IMR-90 (cell line): Measurements from ENCODE around the gene MEN1. TPM values are rescaled to one million over a fixed set of nuclear protein-coding genes. Genes with fewer than 3 reads are reported as not detected.

Experiments
- ATAC-seq: fragments of 200-7000 bp; cut with Tn5 transposase; 2 replicates; pipeline ENCODE4 v1.9.1; 2020; ENCODE audit warnings: low read depth, mild to moderate bottlenecking, moderate library complexity
- BruUV-seq: library from RNA; stranded (reverse); fragments of 400-500 nt; replicated peaks from 2 replicates; lab custom pipeline; 2021; lab: Mats Ljungman, UMichigan
- CTCF ChIA-PET: fragments of 300-600 bp; formaldehyde crosslinking; extraction: SDS; loops from one replicate; lab custom pipeline; 2021; ENCODE audit warnings: antibody characterized with exemption; lab: Yijun Ruan, JAX
- POLR2A ChIA-PET: fragments of 300-600 bp; sonication (Branson Sonifier 250); formaldehyde crosslinking; loops from one replicate; lab custom pipeline; 2022; ENCODE audit warnings: antibody characterized with exemption; ENCODE audit not compliant: unreplicated experiment; lab: Charles Lee
- DNase-seq: peaks from one replicate; pipeline ENCODE4 v3.0.0; 2013
- H2AFZ ChIP-seq: replicated peaks from 2 replicates; pipeline ENCODE3; 2013; ENCODE audit warnings: low read length, mild to moderate bottlenecking; ENCODE audit not compliant: poor library complexity
- H2AK5ac ChIP-seq: 2 replicates; pipeline ENCODE4 v1.6.1; 2013; ENCODE audit warnings: low read depth, low read length, inconsistent platforms
- H2AK9ac ChIP-seq: replicated peaks from 2 replicates; pipeline ENCODE3; 2013; ENCODE audit warnings: mild to moderate bottlenecking, low read depth, low read length, moderate library complexity; ENCODE audit not compliant: poor library complexity
- H2BK120ac ChIP-seq: 2 replicates; pipeline ENCODE4 v1.6.1; 2013; ENCODE audit warnings: low read depth, low read length, inconsistent platforms
- H2BK15ac ChIP-seq: 3 replicates; pipeline ENCODE4 v1.6.1; 2013; ENCODE audit warnings: low read depth, low read length, inconsistent platforms
- H2BK20ac ChIP-seq: 2 replicates; pipeline ENCODE4 v1.6.1; 2013; ENCODE audit warnings: low read depth, mild to moderate bottlenecking, inconsistent platforms, low read length, moderate library complexity
- H2BK5ac ChIP-seq: 2 replicates; pipeline ENCODE4 v1.6.1; 2013; ENCODE audit warnings: mild to moderate bottlenecking, low read depth, low read length, inconsistent platforms; ENCODE audit not compliant: poor library complexity, severe bottlenecking
- H3K14ac ChIP-seq: replicated peaks from 2 replicates; pipeline ENCODE4 v1.6.1; 2013; ENCODE audit warnings: low read depth, low read length, inconsistent platforms
- H3K18ac ChIP-seq: 2 replicates; pipeline ENCODE4 v1.6.1; 2013; ENCODE audit warnings: low read depth, low read length, control low read depth
- H3K23ac ChIP-seq: 2 replicates; pipeline ENCODE4 v1.6.1; 2013; ENCODE audit warnings: low read depth, low read length, inconsistent platforms
- H3K27ac ChIP-seq: 2 replicates; pipeline ENCODE4 v1.5.1; 2013; ENCODE audit warnings: mild to moderate bottlenecking, control low read depth, low read length; ENCODE audit not compliant: insufficient read depth
- H3K27me3 ChIP-seq: 2 replicates; pipeline ENCODE4 v1.6.1; 2013; ENCODE audit warnings: low read length; ENCODE audit not compliant: control insufficient read depth, insufficient read depth
- H3K36me3 ChIP-seq: 2 replicates; pipeline ENCODE4 v1.6.1; 2013; ENCODE audit warnings: low read length, mixed read lengths; ENCODE audit not compliant: control insufficient read depth, insufficient read depth
- H3K4ac ChIP-seq: 2 replicates; pipeline ENCODE4 v1.6.1; 2013; ENCODE audit warnings: low read depth, low read length, inconsistent platforms
- H3K4me1 ChIP-seq: 2 replicates; pipeline ENCODE4 v1.6.1; 2013; ENCODE audit warnings: low read length, mixed read lengths; ENCODE audit not compliant: control insufficient read depth, insufficient read depth
- H3K4me2 ChIP-seq: 2 replicates; pipeline ENCODE4 v1.6.1; 2013; ENCODE audit warnings: low read depth, mild to moderate bottlenecking, control low read depth, low read length, moderate library complexity
- H3K4me3 ChIP-seq: 2 replicates; pipeline ENCODE4 v1.5.1; 2013; ENCODE audit warnings: low read depth, mild to moderate bottlenecking, control low read depth, low read length, moderate library complexity; ENCODE audit not compliant: insufficient read depth
- H3K56ac ChIP-seq: 2 replicates; pipeline ENCODE4 v1.6.1; 2013; ENCODE audit warnings: low read length, inconsistent platforms; ENCODE audit not compliant: insufficient read depth; ENCODE audit errors: extremely low read depth
- H3K79me1 ChIP-seq, 2 experiments: 2 replicates each; pipeline ENCODE4 v1.6.1; 2013; ENCODE audit warnings: low read length in 2 of 2, inconsistent platforms in 1 of 2, low read depth in 1 of 2
- H3K9ac ChIP-seq: 2 replicates; pipeline ENCODE4 v1.6.1; 2013; ENCODE audit warnings: low read depth, low read length, control low read depth
- H3K9me1 ChIP-seq: 2 replicates; pipeline ENCODE4 v1.6.1; 2013; ENCODE audit warnings: low read length, inconsistent platforms; ENCODE audit not compliant: insufficient read depth
- H3K9me3 ChIP-seq: 2 replicates; pipeline ENCODE4 v1.6.1; 2013; ENCODE audit warnings: low read length; ENCODE audit not compliant: control insufficient read depth, insufficient read depth
- H4K20me1 ChIP-seq: 2 replicates; pipeline ENCODE4 v1.6.1; 2013; ENCODE audit warnings: low read length, inconsistent platforms; ENCODE audit not compliant: insufficient read depth
- H4K5ac ChIP-seq: 2 replicates; pipeline ENCODE4 v1.6.1; 2013; ENCODE audit warnings: mild to moderate bottlenecking, low read depth, low read length, control low read depth
- H4K8ac ChIP-seq, 2 experiments: 2 replicates each; pipeline ENCODE4 v1.6.1; 2013; ENCODE audit warnings: low read depth in 2 of 2, low read length in 2 of 2, control low read depth in 1 of 2, inconsistent platforms in 1 of 2
- H4K91ac ChIP-seq: 2 replicates; pipeline ENCODE4 v1.6.1; 2013; ENCODE audit warnings: low read depth, low read length, inconsistent platforms; ENCODE audit not compliant: insufficient read depth
- BHLHE40 ChIP-seq: fragments of 150-350 bp; IDR thresholded peaks from 2 replicates; pipeline ENCODE4 v1.6.1; 2016; ENCODE audit warnings: mild to moderate bottlenecking, low read depth, low read length
- CEBPB ChIP-seq: IDR thresholded peaks from 2 replicates; pipeline ENCODE4 v1.6.1; 2012; ENCODE audit warnings: low read depth, low read length, improper control_type of control experiment
- CHD1 ChIP-seq: IDR thresholded peaks from 2 replicates; pipeline ENCODE4 v1.6.1; 2012; ENCODE audit warnings: low read depth, low read length, improper control_type of control experiment
- CTCF ChIP-seq: conservative IDR thresholded peaks from 2 replicates; pipeline ENCODE4 v1.5.1; 2012; ENCODE audit warnings: mild to moderate bottlenecking, low read depth, low read length, improper control_type of control experiment
- FOS ChIP-seq: fragments of 150-350 bp; IDR thresholded peaks from 2 replicates; pipeline ENCODE4 v1.6.1; 2016; ENCODE audit warnings: low read depth, low read length
- MAFK ChIP-seq: IDR thresholded peaks from 2 replicates; pipeline ENCODE4 v1.6.1; 2012; ENCODE audit warnings: low read depth, low read length, improper control_type of control experiment
- MAZ ChIP-seq: IDR thresholded peaks from 2 replicates; pipeline ENCODE4 v1.6.1; 2012; ENCODE audit warnings: low read depth, mild to moderate bottlenecking, low read length, improper control_type of control experiment, moderate library complexity, borderline replicate concordance
- MXI1 ChIP-seq: IDR thresholded peaks from 2 replicates; pipeline ENCODE4 v1.6.1; 2012; ENCODE audit warnings: low read depth, mild to moderate bottlenecking, low read length, moderate library complexity, borderline replicate concordance
- NFE2L2 ChIP-seq: fragments of 150-350 bp; IDR thresholded peaks from 2 replicates; pipeline ENCODE4 v1.6.1; 2016; ENCODE audit warnings: low read depth, mild to moderate bottlenecking, low read length
- POLR2A ChIP-seq: IDR thresholded peaks from 2 replicates; pipeline ENCODE4 v1.6.1; 2012; ENCODE audit warnings: mild to moderate bottlenecking, low read depth, low read length
- RAD21 ChIP-seq: IDR thresholded peaks from 2 replicates; pipeline ENCODE4 v1.6.1; 2012; ENCODE audit warnings: low read length, improper control_type of control experiment
- RCOR1 ChIP-seq: IDR thresholded peaks from 2 replicates; pipeline ENCODE4 v1.6.1; 2012; ENCODE audit warnings: mild to moderate bottlenecking, low read length, improper control_type of control experiment; ENCODE audit not compliant: insufficient replicate concordance
- RFX5 ChIP-seq: IDR thresholded peaks from 2 replicates; pipeline ENCODE4 v1.8.0; 2012; ENCODE audit warnings: low read depth, mild to moderate bottlenecking, low read length, moderate library complexity
- SMC3 ChIP-seq: fragments of 150-350 bp; IDR thresholded peaks from 2 replicates; pipeline ENCODE4 v1.6.1; 2016; ENCODE audit warnings: low read depth, mild to moderate bottlenecking, antibody characterized with exemption, low read length, moderate library complexity
- USF2 ChIP-seq: fragments of 150-350 bp; IDR thresholded peaks from 2 replicates; pipeline ENCODE4 v1.6.1; 2017; ENCODE audit warnings: mild to moderate bottlenecking, antibody characterized with exemption, low read length, low read depth
- WGBS, 2 experiments: methylation state at CpG; one replicate each; pipeline versions ENCODE4 v1.1.5 to v1.1.7; 2013; ENCODE audit warnings: missing lambda C conversion rate in 2 of 2; ENCODE audit not compliant: insufficient read length in 1 of 2; ENCODE audit errors: extremely low coverage in 2 of 2; 5-methylcytosine and 5-hydroxymethylcytosine counted together
- dilution Hi-C: fragments of 300-500 bp; cut with HindIII; formaldehyde crosslinking; loops from one replicate; pipeline ENCODE4 v1.14.3; 2018; ENCODE audit warnings: low sequenced_read_pairs; ENCODE audit not compliant: unreplicated experiment
- in situ Hi-C: fragments of 300-500 bp; cut with MboI; formaldehyde crosslinking; loops from 3 replicates; pipeline ENCODE4 v1.14.3; 2019; ENCODE audit warnings: low sequenced_read_pairs, inconsistent platforms, mixed read lengths
- intact Hi-C: fragments of 100-400 bp; cut with micrococcal nuclease; formaldehyde crosslinking; loops from 2 replicates; pipeline ENCODE4 v1.10.0; 2022
- polyA plus RNA-seq, 3 experiments: library from polyadenylated mRNA; depleted of rRNA; stranded (reverse); fragments of >200 nt; gene quantifications; 2 replicates each; pipeline ENCODE4 v1.2.3, GENCODE V29; 2012; ENCODE audit warnings: low replicate concordance in 1 of 3
- total RNA-seq: library from RNA; depleted of rRNA; stranded (reverse); fragments of >200 nt; gene quantifications from 2 replicates; pipeline ENCODE4 v1.2.3, GENCODE V29; 2012

Gene MEN1
- total and polyA plus RNA-seq, 2 of the 4 experiments (the other 2 are of a cell fraction), result 8.8 to 35.7 TPM

- Histone ChIP-seq H3K18ac (no peak within 1 kb of the TSS), H3K79me1 (peaks cover 0 to 10% of the 10 kb centered on the region in 2 experiments; a peak in 2 of 4 replicates), H2AK9ac (peak within 1 kb of the TSS; percentile 68), H2BK15ac (no peak within 1 kb of the TSS), H2BK20ac (no peak within 1 kb of the TSS), H3K9ac (no peak within 1 kb of the TSS), H3K9me3 (no peaks in the 10 kb centered on the region), H4K91ac (no peak within 1 kb of the TSS), H3K4me3 (peak within 1 kb of the TSS; percentile 28; the same call in 1 of the 2 replicates), H3K27ac (no peak within 1 kb of the TSS), H2BK120ac (no peak within 1 kb of the TSS; the same call in 1 of the 2 replicates), H3K27me3 (no peaks in the 10 kb centered on the region), H3K4me2 (no peak within 1 kb of the TSS), H3K14ac (no peak within 1 kb of the TSS), H3K4me1 (peaks cover 10% of the 10 kb centered on the region), H3K36me3 (no peaks in the 10 kb centered on the region), H2AFZ (peak within 1 kb of the TSS; percentile 87), H4K8ac (peak within 1 kb of the TSS in 1 of 2 experiments; percentile 42; a peak in 1 of 4 replicates), H2AK5ac (peak within 1 kb of the TSS; percentile 43; the same call in 1 of the 2 replicates), H3K56ac (no peak within 1 kb of the TSS), H2BK5ac (no peak within 1 kb of the TSS), H3K9me1 (no peaks in the 10 kb centered on the region), H3K4ac (no peak within 1 kb of the TSS), H4K20me1 (no peaks in the 10 kb centered on the region), H4K5ac (no peak within 1 kb of the TSS), H3K23ac (no peak within 1 kb of the TSS)
- dilution Hi-C loops (no loop called here), in situ Hi-C loops (loop anchor here (5.0 to 10.0 kb wide), 2 partner anchors 48 to 160 kb away; no protein-coding TSS in a partner anchor), intact Hi-C loops (loop anchor here (5.0 kb wide), 1 partner anchor 153 kb away; the partner anchor contains the start of gene BATF2)
- ChIA-PET CTCF (interaction anchor here (0.6 to 1.1 kb wide), 6 partner anchors 10 to 291 kb away, joined by 3 to 6 read pairs (median 3); no protein-coding TSS in a partner anchor), POLR2A (no interaction called here)
- WGBS, 2 experiments, result 2% methylated on average over 41 of the region's 96 CpGs; no CpG with 5 or more reads in 1 of the 2 experiments
- DNase-seq (peak; percentile 46), ATAC-seq (peak; percentile 73)
- BruUV-seq, result no TSS peak
- no peak for TF ChIP-seq MXI1
- TF ChIP-seq POLR2A, result no peak
- TF ChIP-seq USF2, result 0 out of 2 replicates have a peak, but pooled peaks have one; percentile 14
- no peak for TF ChIP-seq CEBPB
- TF ChIP-seq RAD21, result peak; percentile 52
- TF ChIP-seq RFX5, result no peak
- peak; percentile 72 for TF ChIP-seq CTCF
- TF ChIP-seq NFE2L2, result no peak
- TF ChIP-seq MAZ, result peak; percentile 52; the same call in 1 of the 2 replicates
- TF ChIP-seq SMC3, result peak; percentile 42; the same call in 1 of the 2 replicates
- no peak for TF ChIP-seq CHD1
- TF ChIP-seq FOS, result no peak
- no peak for TF ChIP-seq BHLHE40
- TF ChIP-seq MAFK, result no peak
- no peak for TF ChIP-seq RCOR1
These were observed 34.2 kb upstream of the MEN1 start, which contains the start of gene CDC42BPG for GRCh38 chr11:64844330-64845128. Gene CDC42BPG (minus strand): TSS chr11:64844653. CDS start chr11:64844569, 84 bp downstream.
